Keratinocyte (primary cell): Measurements from ENCODE around the gene ALCAM. TPM values are rescaled to one million over a fixed set of nuclear protein-coding genes. Genes with fewer than 3 reads are reported as not detected.

Source experiments
- DNase-seq: peaks from one replicate; pipeline ENCODE4 v3.0.0-alpha.2; 2011; ENCODE audit warnings: low read depth, missing footprints, low spot score
- FAIRE-seq: peaks from 2 replicates; lab custom pipeline; 2011; peaks lifted over from hg19 to GRCh38; lab: Jason Lieb, UNC
- H2AFZ ChIP-seq: 2 replicates; pipeline ENCODE4 v1.6.0; 2012; ENCODE audit warnings: low read length, control low read depth, inconsistent platforms; ENCODE audit not compliant: control insufficient read depth
- H3K27ac ChIP-seq: 2 replicates; pipeline ENCODE4 v1.5.1; 2011; ENCODE audit warnings: low read length; ENCODE audit not compliant: control insufficient read depth, insufficient read depth
- H3K27me3 ChIP-seq: 3 replicates; pipeline ENCODE4 v1.6.0; 2011; ENCODE audit warnings: low read length; ENCODE audit not compliant: control insufficient read depth, insufficient read depth; ENCODE audit errors: extremely low read depth
- H3K36me3 ChIP-seq, 2 experiments: 2 replicates in 1 of 2; 3 replicates in 1 of 2; pipeline ENCODE4 v1.5.1; 2011; ENCODE audit warnings: low read length in 2 of 2, mild to moderate bottlenecking in 1 of 2; ENCODE audit not compliant: control insufficient read depth in 2 of 2, insufficient read depth in 2 of 2; ENCODE audit errors: extremely low read depth in 1 of 2
- H3K4me1 ChIP-seq: 3 replicates; pipeline ENCODE4 v1.5.1; 2011; ENCODE audit warnings: low read length; ENCODE audit not compliant: control insufficient read depth, insufficient read depth; ENCODE audit errors: extremely low read depth
- H3K4me2 ChIP-seq: 3 replicates; pipeline ENCODE4 v1.6.0; 2011; ENCODE audit warnings: low read depth, low read length; ENCODE audit not compliant: control insufficient read depth, insufficient read depth; ENCODE audit errors: extremely low read depth
- H3K4me3 ChIP-seq, 3 experiments: fragments of 200-600 bp in 1 of 3; sonication (generic) in 1 of 3; 2 replicates in 2 of 3; 3 replicates in 1 of 3; pipeline ENCODE4 v1.5.1; 2011 to 2016; ENCODE audit warnings: low read length in 3 of 3, mild to moderate bottlenecking in 3 of 3, control low read depth in 2 of 3, inconsistent platforms in 1 of 3, low read depth in 1 of 3, mixed read lengths in 1 of 3, mixed run types in 1 of 3, moderate library complexity in 1 of 3; ENCODE audit not compliant: control insufficient read depth in 2 of 3, insufficient read depth in 2 of 3; ENCODE audit errors: extremely low read depth in 1 of 3
- H3K79me2 ChIP-seq: 2 replicates; pipeline ENCODE4 v1.6.0; 2012; ENCODE audit warnings: low read length; ENCODE audit not compliant: control insufficient read depth, insufficient read depth
- H3K9ac ChIP-seq: 3 replicates; pipeline ENCODE4 v1.6.0; 2011; ENCODE audit warnings: low read length; ENCODE audit not compliant: control insufficient read depth, insufficient read depth; ENCODE audit errors: extremely low read depth
- H3K9me1 ChIP-seq: 3 replicates; pipeline ENCODE4 v1.6.0; 2011; ENCODE audit warnings: low read length; ENCODE audit not compliant: control insufficient read depth, insufficient read depth; ENCODE audit errors: extremely low read depth
- H3K9me3 ChIP-seq: 2 replicates; pipeline ENCODE4 v1.5.1; 2012; ENCODE audit warnings: low read depth, low read length; ENCODE audit not compliant: control insufficient read depth
- H4K20me1 ChIP-seq: 3 replicates; pipeline ENCODE4 v1.6.0; 2011; ENCODE audit warnings: low read length; ENCODE audit not compliant: control insufficient read depth, insufficient read depth; ENCODE audit errors: extremely low read depth
- EZH2 ChIP-seq: IDR thresholded peaks from one replicate; pipeline ENCODE4 v1.6.1; 2012; ENCODE audit warnings: inconsistent platforms, mild to moderate bottlenecking, low read length, moderate library complexity
- dilution Hi-C: fragments of 300-500 bp; cut with MboI; formaldehyde crosslinking; loops from one replicate; pipeline ENCODE4 v1.7.0; 2020; ENCODE audit warnings: low sequenced_read_pairs; ENCODE audit not compliant: extremely low pct_ligation_motif_present
- polyA plus RNA-seq, 5 experiments: library from polyadenylated mRNA; depleted of rRNA in 3 of 5; stranded (reverse) in 3 of 5; stranded (forward) in 1 of 5; unstranded in 1 of 5; fragments of >200 nt; gene quantifications; 1 replicate in 1 of 5; 2 replicates in 3 of 5; 3 replicates in 1 of 5; pipeline versions ENCODE4 v1.2.1 to v1.2.3, GENCODE V29; 2011 to 2012; ENCODE audit warnings: missing spikeins in 2 of 5, low read depth in 1 of 5, low replicate concordance in 1 of 5
- TF ChIP-seq, protein P1 (sequence below), 3 experiments: IDR thresholded peaks in 1 of 3; conservative IDR thresholded peaks in 1 of 3; optimal IDR thresholded peaks in 1 of 3; 2 replicates in 2 of 3; 3 replicates in 1 of 3; pipeline versions ENCODE3 to v1.5.1; 2011; ENCODE audit warnings: low read length in 3 of 3, mild to moderate bottlenecking in 3 of 3, moderate library complexity in 2 of 3, control low read depth in 1 of 3, inconsistent platforms in 1 of 3; ENCODE audit not compliant: insufficient read depth in 2 of 3; ENCODE audit errors: extremely low read depth in 1 of 3

Gene ALCAM
- polyA plus RNA-seq, 1 donor (not counting 4 experiments of a cell fraction or from before 2014, with no cell fraction given): 71.3 TPM

DNA sequence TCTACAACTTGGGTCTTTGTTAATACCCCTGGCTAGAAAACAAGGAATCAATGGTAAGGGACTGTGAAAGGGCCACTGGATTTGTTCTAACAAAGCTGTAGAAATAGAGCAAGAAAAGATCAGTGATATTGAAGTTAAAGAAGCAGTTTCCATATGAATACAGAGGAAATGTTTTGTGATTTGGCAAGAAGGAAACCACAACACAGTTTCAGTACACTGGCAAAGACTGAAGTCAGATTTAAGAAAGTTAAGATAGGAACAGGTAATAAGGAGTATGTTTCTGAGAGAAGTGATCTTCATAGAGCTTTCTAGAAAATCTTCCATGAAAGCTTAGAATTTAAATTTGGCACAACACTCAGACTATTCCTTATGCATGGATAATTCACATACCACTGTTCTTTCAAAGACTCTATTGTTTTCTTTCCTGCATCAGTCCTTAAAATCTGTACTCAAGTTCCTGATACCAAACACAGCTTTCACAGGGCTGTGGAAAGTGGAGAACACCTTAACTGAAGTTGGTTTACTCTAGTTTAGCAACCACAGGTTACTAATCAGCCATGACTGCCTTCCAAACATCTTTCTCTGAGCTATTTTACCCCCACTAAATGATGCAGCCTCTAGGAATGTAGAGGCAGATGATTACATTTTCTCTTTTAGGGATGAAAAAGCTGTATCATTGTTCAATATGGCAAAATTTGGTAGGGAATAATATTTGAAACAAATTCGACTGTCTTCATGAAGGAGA, 32.4 kb upstream of the ALCAM start:
- DNase-seq: no peak
- peak overlapping the region; percentile 33 for H2AFZ ChIP-seq

DNA sequence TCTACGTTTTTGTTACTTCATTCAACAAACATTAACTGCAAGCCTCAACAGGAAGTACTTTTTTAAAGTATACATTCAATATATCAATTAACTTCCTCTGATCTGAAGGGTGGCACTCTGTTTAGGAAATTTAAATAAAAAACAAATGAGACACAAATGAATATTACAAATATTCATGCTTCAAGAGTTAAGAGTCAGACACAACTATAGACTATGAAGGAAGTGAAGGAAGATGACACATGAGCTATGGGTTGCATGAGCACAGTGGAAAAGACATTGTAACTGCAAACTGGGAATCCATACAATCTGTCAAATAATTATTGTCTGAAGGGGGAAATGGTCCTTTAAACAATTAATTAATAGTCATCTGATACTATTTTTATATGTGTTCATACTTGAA, 26.8 kb upstream of the ALCAM start:
- Histone ChIP-seq H3K9me1 (no peaks in the 10 kb centered on the region), H3K27ac (no peak overlapping the region), H4K20me1 (no peaks in the 10 kb centered on the region), H3K9me3 (no peaks in the 10 kb centered on the region), H3K9ac (no peak overlapping the region), H3K4me3 (no peak overlapping the region), H3K79me2 (no peaks in the 10 kb centered on the region), H2AFZ (no peak overlapping the region), H3K4me2 (no peak overlapping the region), H3K36me3 (no peaks in the 10 kb centered on the region), H3K4me1 (no peaks in the 10 kb centered on the region), H3K27me3 (no peaks in the 10 kb centered on the region)
- dilution Hi-C loops: no loop called here
- FAIRE-seq (peak; percentile 32), DNase-seq (no peak)
- TF ChIP-seq, protein P1, sequence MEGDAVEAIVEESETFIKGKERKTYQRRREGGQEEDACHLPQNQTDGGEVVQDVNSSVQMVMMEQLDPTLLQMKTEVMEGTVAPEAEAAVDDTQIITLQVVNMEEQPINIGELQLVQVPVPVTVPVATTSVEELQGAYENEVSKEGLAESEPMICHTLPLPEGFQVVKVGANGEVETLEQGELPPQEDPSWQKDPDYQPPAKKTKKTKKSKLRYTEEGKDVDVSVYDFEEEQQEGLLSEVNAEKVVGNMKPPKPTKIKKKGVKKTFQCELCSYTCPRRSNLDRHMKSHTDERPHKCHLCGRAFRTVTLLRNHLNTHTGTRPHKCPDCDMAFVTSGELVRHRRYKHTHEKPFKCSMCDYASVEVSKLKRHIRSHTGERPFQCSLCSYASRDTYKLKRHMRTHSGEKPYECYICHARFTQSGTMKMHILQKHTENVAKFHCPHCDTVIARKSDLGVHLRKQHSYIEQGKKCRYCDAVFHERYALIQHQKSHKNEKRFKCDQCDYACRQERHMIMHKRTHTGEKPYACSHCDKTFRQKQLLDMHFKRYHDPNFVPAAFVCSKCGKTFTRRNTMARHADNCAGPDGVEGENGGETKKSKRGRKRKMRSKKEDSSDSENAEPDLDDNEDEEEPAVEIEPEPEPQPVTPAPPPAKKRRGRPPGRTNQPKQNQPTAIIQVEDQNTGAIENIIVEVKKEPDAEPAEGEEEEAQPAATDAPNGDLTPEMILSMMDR (optimal IDR thresholded peaks at IDR 0.05 in 1 of 3, IDR thresholded peaks at IDR 0.05 in 1 of 3, conservative IDR thresholded peaks at IDR 0.05 in 1 of 3; ENCODE audit: extremely low read depth in 1 of 3, insufficient read depth in 2 of 3, low read length in 3 of 3): no peak
- TF ChIP-seq EZH2: no peak

More for the DNA sequence above, 32.4 kb upstream of the ALCAM start:
- Histone ChIP-seq H3K79me2 (no peaks in the 10 kb centered on the region), H3K4me1 (peaks cover 3% of the 10 kb centered on the region), H3K27me3 (no peaks in the 10 kb centered on the region), H3K4me2 (no peak overlapping the region), H3K4me3 (no peak overlapping the region), H3K36me3 (no peaks in the 10 kb centered on the region), H3K9me1 (no peaks in the 10 kb centered on the region), H3K27ac (no peak overlapping the region), H3K9ac (no peak overlapping the region), H3K9me3 (no peaks in the 10 kb centered on the region), H4K20me1 (no peaks in the 10 kb centered on the region)
- peak; percentile 32 for FAIRE-seq
- dilution Hi-C loops: no loop called here
- TF ChIP-seq EZH2: no peak
- TF ChIP-seq, protein P1 (optimal IDR thresholded peaks at IDR 0.05 in 1 of 3, IDR thresholded peaks at IDR 0.05 in 1 of 3, conservative IDR thresholded peaks at IDR 0.05 in 1 of 3; ENCODE audit: extremely low read depth in 1 of 3, insufficient read depth in 2 of 3, low read length in 3 of 3): no peak
